ENCODE results near the gene GOLGA6B. TPM values are rescaled to one million over a fixed set of nuclear protein-coding genes. Genes with fewer than 3 reads are reported as not detected.
A peak's percentile ranks its signal among the peaks of the same experiment; 100 is the strongest.
"Not testable (repeated sequence)": the region's sequence is repeated elsewhere in the genome, so short reads cannot be mapped to it uniquely, and the experiment has no call there.

The GOLGA6B gene
- total RNA-seq, 2 donors from 2014 or later = not detected

DNA sequence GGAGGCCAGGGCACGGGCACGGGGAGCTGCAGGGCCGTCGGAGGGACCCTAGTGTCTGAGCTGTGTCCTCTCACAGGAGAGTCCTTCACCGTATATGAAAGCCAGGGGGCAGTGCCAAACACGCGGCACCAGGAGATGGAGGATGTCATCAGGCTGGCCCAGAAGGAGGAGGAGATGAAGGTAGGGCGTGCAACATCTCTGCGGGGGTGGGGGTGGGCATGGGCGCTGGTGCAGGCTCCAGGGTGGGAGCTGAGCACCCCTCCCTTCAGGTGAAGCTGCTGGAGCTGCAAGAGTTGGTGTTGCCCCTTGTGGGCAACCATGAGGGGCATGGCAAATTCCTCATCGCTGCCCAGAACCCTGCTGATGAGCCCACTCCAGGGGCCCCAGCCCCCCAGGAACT lies 11.2 kb downstream of the GOLGA6B start:
- H3K4me1 ChIP-seq; H3K36me3 ChIP-seq; H3K27ac ChIP-seq; DNase-seq (ENCODE audit: low spot score); H3K9me3 ChIP-seq; H3K27me3 ChIP-seq; H3K4me3 ChIP-seq: not testable (repeated sequence)

DNA sequence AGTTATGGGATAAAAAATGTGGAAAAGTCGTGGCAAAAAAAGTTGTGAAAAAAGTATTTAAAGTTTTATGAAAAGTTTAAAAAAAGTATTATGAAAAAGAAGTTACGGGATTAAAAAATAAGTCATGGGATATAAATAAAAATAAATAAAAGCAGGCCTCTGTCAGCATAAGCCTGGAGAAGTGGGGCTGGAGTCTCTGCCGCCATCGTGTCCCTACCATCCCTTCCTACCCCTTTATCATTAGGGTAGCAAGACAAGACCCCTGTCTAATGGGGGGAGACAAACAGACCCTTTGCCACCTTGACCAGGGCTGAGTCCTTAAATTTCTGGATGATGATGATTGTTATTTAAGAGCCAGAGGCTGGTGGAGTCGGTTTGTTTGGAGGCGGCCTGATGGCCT lies 15.3 kb downstream of the GOLGA6B start:
- H3K4me1 ChIP-seq; H3K27me3 ChIP-seq; H3K27ac ChIP-seq; H3K9me3 ChIP-seq; DNase-seq (ENCODE audit: low spot score); H3K4me3 ChIP-seq; H3K36me3 ChIP-seq: not testable (repeated sequence)

DNA sequence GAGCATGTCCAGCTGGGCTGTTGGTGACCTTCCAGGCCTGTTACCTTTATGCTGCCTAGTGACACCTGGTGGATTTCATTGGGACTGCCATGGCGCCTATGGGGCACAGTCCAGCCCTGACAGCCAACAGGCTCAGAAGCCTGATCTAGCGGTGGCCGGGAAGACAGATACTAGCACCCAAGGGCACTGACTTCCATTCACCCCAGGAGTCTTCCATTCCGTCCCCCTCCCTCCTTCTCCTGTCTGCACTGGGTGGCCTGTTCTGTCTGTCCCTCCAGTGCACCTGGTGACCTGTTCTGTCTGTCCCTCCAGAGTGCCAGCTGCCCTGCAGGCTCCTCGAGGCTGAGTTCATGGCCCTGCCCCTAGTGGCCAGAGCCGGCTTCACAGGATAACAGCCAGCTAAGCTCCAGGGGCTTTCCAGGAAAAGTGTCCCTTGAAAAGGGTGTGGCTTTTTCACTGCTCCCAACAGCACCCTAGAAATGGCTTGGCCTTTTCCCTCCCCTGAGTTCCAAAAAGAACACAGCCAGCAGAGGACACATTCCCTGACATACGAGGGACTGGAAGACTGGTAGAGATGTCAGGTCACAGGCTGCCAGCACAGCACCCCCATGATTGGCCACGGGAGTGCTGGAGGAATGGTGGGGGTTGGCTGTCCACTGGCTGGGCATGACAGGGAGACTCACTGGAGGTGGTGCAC lies 16.3 kb downstream of the GOLGA6B start:
- TF ChIP-seq, protein P1, sequence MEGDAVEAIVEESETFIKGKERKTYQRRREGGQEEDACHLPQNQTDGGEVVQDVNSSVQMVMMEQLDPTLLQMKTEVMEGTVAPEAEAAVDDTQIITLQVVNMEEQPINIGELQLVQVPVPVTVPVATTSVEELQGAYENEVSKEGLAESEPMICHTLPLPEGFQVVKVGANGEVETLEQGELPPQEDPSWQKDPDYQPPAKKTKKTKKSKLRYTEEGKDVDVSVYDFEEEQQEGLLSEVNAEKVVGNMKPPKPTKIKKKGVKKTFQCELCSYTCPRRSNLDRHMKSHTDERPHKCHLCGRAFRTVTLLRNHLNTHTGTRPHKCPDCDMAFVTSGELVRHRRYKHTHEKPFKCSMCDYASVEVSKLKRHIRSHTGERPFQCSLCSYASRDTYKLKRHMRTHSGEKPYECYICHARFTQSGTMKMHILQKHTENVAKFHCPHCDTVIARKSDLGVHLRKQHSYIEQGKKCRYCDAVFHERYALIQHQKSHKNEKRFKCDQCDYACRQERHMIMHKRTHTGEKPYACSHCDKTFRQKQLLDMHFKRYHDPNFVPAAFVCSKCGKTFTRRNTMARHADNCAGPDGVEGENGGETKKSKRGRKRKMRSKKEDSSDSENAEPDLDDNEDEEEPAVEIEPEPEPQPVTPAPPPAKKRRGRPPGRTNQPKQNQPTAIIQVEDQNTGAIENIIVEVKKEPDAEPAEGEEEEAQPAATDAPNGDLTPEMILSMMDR (IDR thresholded peaks at IDR 0.05) = peak; percentile 75 to 84
- H3K36me3 ChIP-seq = not testable (repeated sequence)

DNA sequence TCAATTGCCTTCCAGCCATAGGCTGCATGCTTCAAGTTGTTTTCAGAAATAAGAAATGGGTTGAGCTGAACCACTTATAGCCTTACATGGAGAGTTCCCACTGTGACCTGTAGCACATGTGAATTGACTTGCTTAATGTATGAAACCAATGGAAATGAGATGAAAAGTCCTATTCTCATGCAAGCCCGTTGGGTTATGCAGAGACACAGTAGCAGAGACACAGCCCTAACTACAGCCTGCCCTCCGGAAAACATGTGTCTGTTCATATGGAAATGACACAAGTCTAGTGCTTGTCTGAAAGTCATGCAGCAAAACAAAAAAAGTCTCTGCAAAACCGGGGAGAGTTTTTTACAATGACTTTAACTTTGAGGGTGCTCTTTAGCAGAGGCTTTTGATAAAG lies 17.0 kb downstream of the GOLGA6B start:
- Histone ChIP-seq H3K9me3 (no peaks in the 10 kb centered on the region), H3K36me3 (no peaks in the 10 kb centered on the region), H3K27me3 (no peaks in the 10 kb centered on the region), H3K27ac (no peak overlapping the region), H3K4me3 (no peak overlapping the region), H3K4me1 (peaks cover 0 to 4% of the 10 kb centered on the region in 2 donors)
- DNase-seq (ENCODE audit: low spot score) = no peak
- TF ChIP-seq, protein P1 (IDR thresholded peaks at IDR 0.05) = no peak

More for the DNA sequence above, 16.3 kb downstream of the GOLGA6B start:
- H3K4me3 ChIP-seq = peak overlapping the region in 1 of 2 donors; percentile 23
- not testable (repeated sequence) for H3K27ac ChIP-seq, H3K4me1 ChIP-seq, H3K27me3 ChIP-seq, H3K9me3 ChIP-seq
- peak; percentile 69 for DNase-seq (ENCODE audit: low spot score)

DNA sequence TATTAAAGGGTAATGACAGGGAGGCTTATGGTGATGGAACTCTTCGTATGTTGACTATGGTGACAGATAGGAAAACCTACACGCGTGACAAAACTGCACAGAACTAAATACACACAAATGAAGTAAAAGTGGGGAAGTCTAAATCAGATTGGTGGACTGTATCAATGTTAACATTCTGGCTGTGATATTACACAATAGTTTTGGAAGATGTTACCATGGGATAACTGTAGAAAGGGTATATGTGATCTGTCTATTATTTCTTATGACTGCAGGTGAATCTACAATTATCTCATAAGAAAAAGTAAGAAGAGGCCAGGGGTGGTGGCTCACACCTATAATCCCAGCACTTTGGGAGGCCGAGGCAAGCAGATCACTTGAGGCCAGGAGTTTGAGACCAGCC lies 22.3 kb downstream of the GOLGA6B start:
- no peak for DNase-seq (ENCODE audit: low spot score)
- Histone ChIP-seq H3K36me3 (no peaks in the 10 kb centered on the region), H3K9me3 (no peaks in the 10 kb centered on the region), H3K27me3 (no peaks in the 10 kb centered on the region), H3K4me3 (no peak overlapping the region), H3K27ac (no peak overlapping the region), H3K4me1 (no peaks in the 10 kb centered on the region)
- TF ChIP-seq, protein P1 (IDR thresholded peaks at IDR 0.05) = no peak

DNA sequence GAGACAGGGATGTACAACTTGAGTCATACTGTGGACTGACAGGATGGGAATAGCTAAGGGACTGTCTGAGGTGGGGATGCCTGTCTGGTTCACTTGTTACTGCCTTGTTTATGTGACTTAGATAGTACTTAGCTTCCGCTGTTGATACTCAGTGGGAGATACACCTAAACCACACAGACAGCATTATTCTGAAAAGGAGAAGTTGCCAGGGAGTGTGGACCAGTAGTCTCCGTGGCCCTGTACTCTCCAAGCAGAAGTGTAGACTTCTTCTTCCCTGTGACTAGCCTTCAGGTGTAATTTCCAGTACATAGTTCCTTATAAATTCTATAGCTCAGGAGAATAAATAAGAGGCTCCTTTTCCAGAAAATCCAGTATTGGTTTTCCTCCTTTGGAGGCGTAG lies 26.4 kb downstream of the GOLGA6B start:
- TF ChIP-seq, protein P1 (IDR thresholded peaks at IDR 0.05) = no peak
- Histone ChIP-seq H3K4me1 (no peaks in the 10 kb centered on the region), H3K9me3 (no peaks in the 10 kb centered on the region), H3K36me3 (no peaks in the 10 kb centered on the region), H3K27ac (no peak overlapping the region), H3K4me3 (no peak overlapping the region), H3K27me3 (no peaks in the 10 kb centered on the region)
- DNase-seq (ENCODE audit: low spot score) = no peak

DNA sequence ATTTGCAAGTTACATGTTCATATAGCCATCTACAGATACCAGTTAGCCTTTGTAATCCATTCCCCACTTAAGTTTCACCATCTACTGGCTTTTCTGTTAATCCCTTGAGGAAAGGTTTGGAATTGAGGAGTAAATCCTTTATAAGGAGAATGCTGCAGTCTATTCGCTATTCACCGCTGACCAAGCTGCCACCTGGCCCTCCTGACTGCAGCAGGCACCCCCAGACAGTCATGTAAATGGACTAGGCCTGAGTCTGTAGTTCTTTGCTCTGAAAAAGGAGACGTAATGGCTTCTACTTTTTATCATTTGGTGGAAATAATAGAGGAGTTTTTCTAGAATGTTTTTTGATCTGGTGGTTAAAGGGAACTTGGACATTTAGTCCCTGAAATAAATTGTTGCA lies 28.3 kb downstream of the GOLGA6B start:
- Histone ChIP-seq H3K27ac (no peak overlapping the region), H3K9me3 (no peaks in the 10 kb centered on the region), H3K36me3 (no peaks in the 10 kb centered on the region), H3K27me3 (no peaks in the 10 kb centered on the region), H3K4me3 (no peak overlapping the region), H3K4me1 (no peaks in the 10 kb centered on the region)
- TF ChIP-seq, protein P1 (IDR thresholded peaks at IDR 0.05) = no peak
- DNase-seq (ENCODE audit: low spot score) = no peak

Measured in right atrium auricular region (tissue), 2 donors.